Measurements from ENCODE around the gene EMP1. TPM values are rescaled to one million over a fixed set of nuclear protein-coding genes. Genes with fewer than 3 reads are reported as not detected.
A peak's percentile ranks its signal among the peaks of the same experiment; 100 is the strongest.

EMP1 gene, protein sequence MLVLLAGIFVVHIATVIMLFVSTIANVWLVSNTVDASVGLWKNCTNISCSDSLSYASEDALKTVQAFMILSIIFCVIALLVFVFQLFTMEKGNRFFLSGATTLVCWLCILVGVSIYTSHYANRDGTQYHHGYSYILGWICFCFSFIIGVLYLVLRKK
- 4.2 TPM for polyA plus RNA-seq (2013, experiment 1 of 4)
- polyA plus RNA-seq (2013, experiment 2 of 4): 3.4 TPM
- 3.6 TPM for polyA plus RNA-seq (2013, experiment 3 of 4)
- polyA plus RNA-seq (2013, experiment 4 of 4): 1.9 TPM

DNA sequence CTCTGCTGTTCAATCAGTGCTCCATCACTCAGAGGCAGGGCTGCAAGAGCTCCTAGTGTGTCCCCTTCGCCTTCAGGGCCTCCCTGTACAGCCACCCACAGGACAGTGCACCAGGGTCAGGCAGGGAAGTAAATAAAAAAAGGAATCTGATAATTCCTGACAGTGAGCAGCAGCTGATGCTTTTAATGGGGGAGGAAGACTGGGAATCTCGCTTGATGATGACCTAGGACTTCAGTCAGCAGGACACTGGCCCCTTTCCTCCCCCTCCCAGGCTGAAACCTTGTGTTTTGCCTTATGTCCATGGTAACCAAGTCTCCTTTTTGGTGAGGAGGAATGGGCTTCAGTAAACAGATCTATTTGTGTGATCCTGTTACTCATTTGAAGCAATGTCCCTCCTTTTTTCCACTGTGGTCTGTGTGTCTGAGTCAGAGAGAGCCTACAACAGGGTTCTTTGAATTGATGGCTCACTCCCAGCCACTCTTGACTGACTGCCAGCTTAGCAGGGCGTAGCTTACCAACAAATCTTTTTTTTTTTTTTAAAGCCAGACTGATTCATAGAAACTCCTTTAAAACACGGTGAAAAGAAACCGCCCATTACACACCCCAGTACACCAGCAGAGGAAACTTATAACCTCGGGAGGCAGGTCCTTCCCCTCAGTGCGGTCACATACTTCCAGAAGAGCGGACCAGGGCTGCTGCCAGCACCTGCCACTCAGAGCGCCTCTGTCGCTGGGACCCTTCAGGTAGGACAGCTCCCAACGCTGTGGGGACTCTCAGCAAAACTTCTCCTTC is at the start of gene EMP1:
TSS of gene EMP1 (plus strand) at position 597 of the 792 bp plus-strand sequence. CDS start 14,785 bp downstream, outside the sequence.
- H3K9me3 ChIP-seq (ENCODE audit: control insufficient read depth, low read length): no peaks in the 10 kb centered on the region
- peaks cover 32% of the 10 kb centered on the region for H3K4me1 ChIP-seq (ENCODE audit: control insufficient read depth, insufficient read depth, low read length)
- WGBS, 2 experiments: 75 to 76% methylated on average over 11 of the region's 11 CpGs
- H3K27ac ChIP-seq (ENCODE audit: insufficient read depth, low read depth, low read length, poor library complexity, severe bottlenecking): peak within 1 kb of the TSS; percentile 27
- H3K4me3 ChIP-seq (ENCODE audit: insufficient read depth, low read depth, low read length): no peak within 1 kb of the TSS
- no peaks in the 10 kb centered on the region for H3K27me3 ChIP-seq (ENCODE audit: control insufficient read depth, insufficient read depth, low read length, poor library complexity, severe bottlenecking)
- no peaks in the 10 kb centered on the region for H3K36me3 ChIP-seq (ENCODE audit: control insufficient read depth, insufficient read depth, low read length)

- H3K4me3 ChIP-seq (ENCODE audit: insufficient read depth, low read depth, low read length): no peak overlapping the region
- 91 to 95% methylated on average over 12 of the region's 12 CpGs for WGBS, 2 experiments
- H3K9me3 ChIP-seq (ENCODE audit: control insufficient read depth, low read length): no peaks in the 10 kb centered on the region
- H3K27me3 ChIP-seq (ENCODE audit: control insufficient read depth, insufficient read depth, low read length, poor library complexity, severe bottlenecking): no peaks in the 10 kb centered on the region
- no peaks in the 10 kb centered on the region for H3K36me3 ChIP-seq (ENCODE audit: control insufficient read depth, insufficient read depth, low read length)
- no peak overlapping the region for H3K27ac ChIP-seq (ENCODE audit: insufficient read depth, low read depth, low read length, poor library complexity, severe bottlenecking)
- H3K4me1 ChIP-seq (ENCODE audit: control insufficient read depth, insufficient read depth, low read length): no peaks in the 10 kb centered on the region
Measured at GRCh38 chr12:13147688-13148484, 48.6 kb upstream of the EMP1 start.

- WGBS, 2 experiments: 95 to 96% methylated on average over 3 of the region's 3 CpGs
- no peak overlapping the region for H3K4me3 ChIP-seq (ENCODE audit: insufficient read depth, low read depth, low read length)
- H3K4me1 ChIP-seq (ENCODE audit: control insufficient read depth, insufficient read depth, low read length): no peaks in the 10 kb centered on the region
- H3K27me3 ChIP-seq (ENCODE audit: control insufficient read depth, insufficient read depth, low read length, poor library complexity, severe bottlenecking): no peaks in the 10 kb centered on the region
- no peaks in the 10 kb centered on the region for H3K9me3 ChIP-seq (ENCODE audit: control insufficient read depth, low read length)
- H3K27ac ChIP-seq (ENCODE audit: insufficient read depth, low read depth, low read length, poor library complexity, severe bottlenecking): no peak overlapping the region
- H3K36me3 ChIP-seq (ENCODE audit: control insufficient read depth, insufficient read depth, low read length): no peaks in the 10 kb centered on the region
Measured at GRCh38 chr12:13148485-13148847, 48.1 kb upstream of the EMP1 start.

- no peak overlapping the region for H3K27ac ChIP-seq (ENCODE audit: insufficient read depth, low read depth, low read length, poor library complexity, severe bottlenecking)
- H3K27me3 ChIP-seq (ENCODE audit: control insufficient read depth, insufficient read depth, low read length, poor library complexity, severe bottlenecking): no peaks in the 10 kb centered on the region
- H3K9me3 ChIP-seq (ENCODE audit: control insufficient read depth, low read length): no peaks in the 10 kb centered on the region
- H3K4me3 ChIP-seq (ENCODE audit: insufficient read depth, low read depth, low read length): no peak overlapping the region
- no peaks in the 10 kb centered on the region for H3K36me3 ChIP-seq (ENCODE audit: control insufficient read depth, insufficient read depth, low read length)
- H3K4me1 ChIP-seq (ENCODE audit: control insufficient read depth, insufficient read depth, low read length): no peaks in the 10 kb centered on the region
- WGBS, 2 experiments: 95 to 97% methylated on average over 4 of the region's 4 CpGs
Measured at GRCh38 chr12:13149411-13149810, 47.1 kb upstream of the EMP1 start.

DNA sequence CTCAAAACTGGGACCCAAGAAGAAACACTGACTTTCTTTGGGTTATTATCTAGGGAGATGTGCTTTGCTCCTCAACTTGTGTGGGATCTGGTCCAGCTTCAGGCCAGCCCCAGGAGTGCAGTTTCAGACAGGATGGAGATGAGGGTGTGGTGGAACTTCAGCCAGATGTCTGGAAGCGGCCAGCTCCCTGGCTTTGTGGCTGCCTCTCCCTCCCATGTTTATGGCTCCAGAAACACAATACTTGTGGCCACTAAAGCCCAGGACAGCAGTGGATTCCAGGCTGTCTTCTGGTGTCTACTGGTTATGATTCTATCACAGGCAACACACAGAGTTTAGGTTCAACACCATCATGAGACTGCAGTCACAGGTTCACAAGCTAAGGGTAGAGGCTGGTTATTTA is 44.2 kb upstream of the EMP1 start:
- 94 to 100% methylated on average over 1 of the region's 1 CpG for WGBS, 2 experiments
- no peaks in the 10 kb centered on the region for H3K4me1 ChIP-seq (ENCODE audit: control insufficient read depth, insufficient read depth, low read length)
- no peak overlapping the region for H3K4me3 ChIP-seq (ENCODE audit: insufficient read depth, low read depth, low read length)
- H3K27ac ChIP-seq (ENCODE audit: insufficient read depth, low read depth, low read length, poor library complexity, severe bottlenecking): no peak overlapping the region
- no peaks in the 10 kb centered on the region for H3K36me3 ChIP-seq (ENCODE audit: control insufficient read depth, insufficient read depth, low read length)
- H3K9me3 ChIP-seq (ENCODE audit: control insufficient read depth, low read length): no peaks in the 10 kb centered on the region
- no peaks in the 10 kb centered on the region for H3K27me3 ChIP-seq (ENCODE audit: control insufficient read depth, insufficient read depth, low read length, poor library complexity, severe bottlenecking)

GRCh38 chr12:13152756-13153155 is 43.8 kb upstream of the EMP1 start:
- 95 to 96% methylated on average over 6 of the region's 6 CpGs for WGBS, 2 experiments
- H3K27me3 ChIP-seq (ENCODE audit: control insufficient read depth, insufficient read depth, low read length, poor library complexity, severe bottlenecking): no peaks in the 10 kb centered on the region
- H3K36me3 ChIP-seq (ENCODE audit: control insufficient read depth, insufficient read depth, low read length): no peaks in the 10 kb centered on the region
- no peak overlapping the region for H3K27ac ChIP-seq (ENCODE audit: insufficient read depth, low read depth, low read length, poor library complexity, severe bottlenecking)
- no peaks in the 10 kb centered on the region for H3K4me1 ChIP-seq (ENCODE audit: control insufficient read depth, insufficient read depth, low read length)
- H3K9me3 ChIP-seq (ENCODE audit: control insufficient read depth, low read length): no peaks in the 10 kb centered on the region
- no peak overlapping the region for H3K4me3 ChIP-seq (ENCODE audit: insufficient read depth, low read depth, low read length)

- H3K4me1 ChIP-seq (ENCODE audit: control insufficient read depth, insufficient read depth, low read length): no peaks in the 10 kb centered on the region
- no peaks in the 10 kb centered on the region for H3K9me3 ChIP-seq (ENCODE audit: control insufficient read depth, low read length)
- H3K27me3 ChIP-seq (ENCODE audit: control insufficient read depth, insufficient read depth, low read length, poor library complexity, severe bottlenecking): no peaks in the 10 kb centered on the region
- H3K27ac ChIP-seq (ENCODE audit: insufficient read depth, low read depth, low read length, poor library complexity, severe bottlenecking): no peak overlapping the region
- H3K4me3 ChIP-seq (ENCODE audit: insufficient read depth, low read depth, low read length): no peak overlapping the region
- H3K36me3 ChIP-seq (ENCODE audit: control insufficient read depth, insufficient read depth, low read length): no peaks in the 10 kb centered on the region
- 55 to 57% methylated on average over 7 of the region's 7 CpGs for WGBS, 2 experiments
Measured at GRCh38 chr12:13153180-13153579, 43.3 kb upstream of the EMP1 start.

DNA sequence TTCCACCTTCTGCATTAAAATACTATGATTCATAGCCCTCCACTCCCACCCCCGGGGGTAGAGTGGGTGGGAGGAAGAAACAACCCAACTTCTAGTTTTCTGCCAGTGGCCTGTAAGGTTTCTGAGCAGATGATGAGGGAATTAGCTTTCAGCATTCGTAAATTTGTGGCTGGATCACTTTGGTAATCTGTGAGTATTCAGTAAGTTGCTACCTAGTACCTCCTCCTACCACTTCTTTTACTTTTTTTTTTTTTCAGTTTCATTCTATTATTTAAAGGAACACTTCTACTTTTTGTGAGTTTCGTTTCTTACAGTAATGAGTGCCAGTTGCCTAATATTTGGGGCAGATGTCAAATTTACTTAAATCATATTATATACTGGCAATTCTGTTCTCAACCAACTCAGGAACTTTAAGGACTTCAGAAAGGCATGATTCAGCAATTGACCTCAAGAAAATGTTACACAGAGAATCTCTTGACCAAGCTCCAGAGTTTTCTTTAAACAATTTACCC is 42.4 kb upstream of the EMP1 start:
- Histone ChIP-seq H3K9me3 (ENCODE audit: control insufficient read depth, low read length) (no peaks in the 10 kb centered on the region), H3K4me1 (ENCODE audit: control insufficient read depth, insufficient read depth, low read length) (no peaks in the 10 kb centered on the region), H3K4me3 (ENCODE audit: insufficient read depth, low read depth, low read length) (no peak overlapping the region), H3K36me3 (ENCODE audit: control insufficient read depth, insufficient read depth, low read length) (no peaks in the 10 kb centered on the region), H3K27me3 (ENCODE audit: control insufficient read depth, insufficient read depth, low read length, poor library complexity, severe bottlenecking) (no peaks in the 10 kb centered on the region), H3K27ac (ENCODE audit: insufficient read depth, low read depth, low read length, poor library complexity, severe bottlenecking) (no peak overlapping the region)
- 96% methylated on average over 3 of the region's 3 CpGs; no CpG with 5 or more reads in 1 of the 2 experiments for WGBS, 2 experiments

- Histone ChIP-seq H3K4me3 (ENCODE audit: insufficient read depth, low read depth, low read length) (no peak overlapping the region), H3K27me3 (ENCODE audit: control insufficient read depth, insufficient read depth, low read length, poor library complexity, severe bottlenecking) (no peaks in the 10 kb centered on the region), H3K36me3 (ENCODE audit: control insufficient read depth, insufficient read depth, low read length) (no peaks in the 10 kb centered on the region), H3K9me3 (ENCODE audit: control insufficient read depth, low read length) (no peaks in the 10 kb centered on the region), H3K27ac (ENCODE audit: insufficient read depth, low read depth, low read length, poor library complexity, severe bottlenecking) (no peak overlapping the region), H3K4me1 (ENCODE audit: control insufficient read depth, insufficient read depth, low read length) (no peaks in the 10 kb centered on the region)
Measured at GRCh38 chr12:13154831-13155230, 41.7 kb upstream of the EMP1 start.

DNA sequence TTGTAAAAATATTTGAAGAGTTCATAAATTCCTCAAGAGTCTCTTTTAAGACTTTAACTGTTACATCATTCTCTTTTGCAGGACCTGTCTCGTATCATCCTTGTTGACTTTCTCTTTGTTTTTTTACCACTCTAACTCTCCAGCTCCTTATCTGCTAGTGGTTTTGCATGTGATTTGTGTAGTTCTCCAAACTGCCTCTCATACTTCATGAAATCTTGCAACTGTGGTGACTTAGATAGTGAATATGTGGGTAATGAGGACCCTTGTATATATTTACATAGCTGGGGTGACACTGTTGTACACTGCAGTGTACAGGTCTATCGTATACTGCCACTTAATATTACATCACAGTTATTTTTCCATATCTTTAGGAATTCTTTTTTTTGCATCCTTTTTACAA is 40.2 kb upstream of the EMP1 start:
- 100% methylated on average over 2 of the region's 2 CpGs for WGBS, 2 experiments
- no peaks in the 10 kb centered on the region for H3K27me3 ChIP-seq (ENCODE audit: control insufficient read depth, insufficient read depth, low read length, poor library complexity, severe bottlenecking)
- no peak overlapping the region for H3K27ac ChIP-seq (ENCODE audit: insufficient read depth, low read depth, low read length, poor library complexity, severe bottlenecking)
- H3K9me3 ChIP-seq (ENCODE audit: control insufficient read depth, low read length): no peaks in the 10 kb centered on the region
- no peak overlapping the region for H3K4me3 ChIP-seq (ENCODE audit: insufficient read depth, low read depth, low read length)
- H3K36me3 ChIP-seq (ENCODE audit: control insufficient read depth, insufficient read depth, low read length): no peaks in the 10 kb centered on the region
- H3K4me1 ChIP-seq (ENCODE audit: control insufficient read depth, insufficient read depth, low read length): no peaks in the 10 kb centered on the region
